HepG2 (cell line): Measurements from ENCODE around the gene RNF6. TPM values are rescaled to one million over a fixed set of nuclear protein-coding genes. Genes with fewer than 3 reads are reported as not detected.

Source experiments
- AGO1 ChIP-seq: fragments of 200-400 bp; formaldehyde crosslinking; IDR thresholded peaks from 2 replicates; pipeline ENCODE4 v1.6.1; 2017; ENCODE audit warnings: mild to moderate bottlenecking, low read depth, low read length, moderate library complexity; ENCODE audit not compliant: poor library complexity, severe bottlenecking
- DNMT1 ChIP-seq: sonication (generic); formaldehyde crosslinking; IDR thresholded peaks from 2 replicates; pipeline ENCODE4 v1.5.1; 2020; ENCODE audit warnings: mild to moderate bottlenecking, missing genetic modification reagents
- KDM3A ChIP-seq: IDR thresholded peaks from 2 replicates; pipeline ENCODE4 v1.6.1; 2018; ENCODE audit warnings: low read depth, missing compliant biosample characterization
- RELA ChIP-seq: sonication (generic); formaldehyde crosslinking; IDR thresholded peaks from 2 replicates; pipeline ENCODE4 v1.4.0; 2020; ENCODE audit warnings: missing genetic modification reagents
- TARDBP ChIP-seq: sonication (generic); formaldehyde crosslinking; IDR thresholded peaks from 2 replicates; pipeline ENCODE4 v1.8.0; 2022; ENCODE audit warnings: mild to moderate bottlenecking, missing genetic modification reagents
- TMF1 ChIP-seq: sonication (generic); formaldehyde crosslinking; IDR thresholded peaks from 2 replicates; pipeline ENCODE4 v1.8.1; 2022; ENCODE audit warnings: low read depth, missing genetic modification reagents
- TP53 ChIP-seq: sonication (generic); formaldehyde crosslinking; conservative IDR thresholded peaks from 2 replicates; pipeline ENCODE4 v1.4.0; 2020; ENCODE audit warnings: missing genetic modification reagents
- ZNF350 ChIP-seq: sonication (generic); formaldehyde crosslinking; IDR thresholded peaks from 2 replicates; pipeline ENCODE4 v1.4.0; 2020; ENCODE audit warnings: mild to moderate bottlenecking, low read depth, missing genetic modification reagents, borderline replicate concordance
- ZNF615 ChIP-seq: sonication (generic); formaldehyde crosslinking; IDR thresholded peaks from 2 replicates; pipeline ENCODE4 v1.5.0; 2020; ENCODE audit warnings: mild to moderate bottlenecking, missing genetic modification reagents, borderline replicate concordance
- ZNF720 ChIP-seq: sonication (generic); formaldehyde crosslinking; IDR thresholded peaks from 2 replicates; pipeline ENCODE4 v1.4.0; 2020; ENCODE audit warnings: missing genetic modification reagents
- polyA plus RNA-seq, 8 experiments: library from polyadenylated mRNA; depleted of rRNA in 3 of 8; stranded (reverse) in 7 of 8; unstranded in 1 of 8; fragments of >200 nt; fragmentation: Illumina TruSeq in 4 of 8; extraction: Trizol in 4 of 8; gene quantifications; 2 replicates each; pipeline versions ENCODE4 v1.2.1 to v1.2.3, GENCODE V29; 2011 to 2016; ENCODE audit warnings: low read depth in 4 of 8, missing spikeins in 1 of 8, mixed read lengths in 1 of 8; ENCODE audit not compliant: insufficient read depth in 1 of 8
- total RNA-seq, 5 experiments: library from RNA; depleted of rRNA; stranded (reverse); fragments of >200 nt; fragmentation: Illumina TruSeq; extraction: Trizol; gene quantifications; 2 replicates each; pipeline ENCODE4 v1.2.3, GENCODE V29; 2016; ENCODE audit warnings: low read depth in 1 of 5
- TF ChIP-seq, protein P1 (sequence below): IDR thresholded peaks from 2 replicates; pipeline ENCODE4 v1.6.1; 2016; ENCODE audit warnings: control low read depth
- TF ChIP-seq, protein P2 (sequence below): IDR thresholded peaks from 2 replicates; pipeline ENCODE4 v1.6.1; 2016; ENCODE audit warnings: missing genetic modification reagents, missing compliant biosample characterization
- TF ChIP-seq, protein P3 (sequence below): sonication (generic); formaldehyde crosslinking; IDR thresholded peaks from 2 replicates; pipeline ENCODE4 v1.4.0; 2020; ENCODE audit warnings: missing genetic modification reagents, borderline replicate concordance
- TF ChIP-seq, protein P4 (sequence below): IDR thresholded peaks from 2 replicates; pipeline ENCODE4 v1.6.1; 2016; ENCODE audit warnings: low read depth, missing genetic modification reagents, missing compliant biosample characterization
- TF ChIP-seq, protein P5 (sequence below): sonication (generic); formaldehyde crosslinking; IDR thresholded peaks from 2 replicates; pipeline ENCODE4 v1.4.0; 2020; ENCODE audit warnings: missing genetic modification reagents, borderline replicate concordance
- TF ChIP-seq, protein P6 (sequence below): sonication (generic); formaldehyde crosslinking; IDR thresholded peaks from 2 replicates; pipeline ENCODE4 v1.4.0; 2020; ENCODE audit warnings: mild to moderate bottlenecking, missing genetic modification reagents

The RNF6 gene
- total and polyA plus RNA-seq, 2 of the 13 experiments (the other 11 are each of a cell fraction or from before 2014, with no cell fraction given) = 14.6 to 36.8 TPM

DNA sequence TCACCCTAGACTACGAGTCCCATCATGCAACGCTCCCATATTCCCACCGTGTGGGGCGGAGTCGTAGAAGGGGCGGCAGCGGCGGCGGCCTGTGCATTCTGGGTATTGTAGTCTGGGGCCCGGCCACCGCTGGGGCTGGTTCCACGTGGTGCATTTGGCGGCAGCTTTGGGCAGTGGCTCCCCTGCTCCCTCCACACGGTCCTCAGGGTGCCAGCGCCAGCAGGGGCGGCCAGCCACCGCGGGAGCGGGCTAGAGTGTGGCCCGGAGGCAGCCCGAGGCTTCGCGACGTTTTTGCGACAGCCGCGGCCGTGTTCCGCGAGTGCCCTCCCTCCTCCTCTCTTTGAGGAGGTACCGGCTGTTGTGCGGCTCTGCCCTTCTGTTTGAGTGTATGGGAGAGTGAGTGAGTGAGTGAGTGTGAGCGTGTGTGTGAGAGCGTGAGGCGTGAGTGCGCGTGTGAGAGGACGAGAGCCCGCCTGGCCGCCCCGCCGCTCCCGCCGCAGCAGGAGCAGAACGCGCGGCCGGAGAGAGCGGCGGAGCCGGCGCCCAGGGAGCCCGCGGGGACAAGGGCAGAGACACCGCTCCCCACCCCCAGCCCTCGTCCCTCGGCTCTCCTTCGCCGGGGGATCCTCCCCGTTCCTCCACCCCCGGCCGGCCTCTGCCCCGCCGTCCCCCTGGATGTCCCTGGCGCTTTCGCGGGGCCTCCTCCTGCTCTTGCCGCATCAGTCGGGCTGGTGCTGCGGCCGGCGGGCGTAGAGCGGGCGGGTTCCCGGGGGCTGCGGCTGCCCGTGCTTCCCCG, 31.9 kb upstream of the RNF6 start, which contains the start of gene CDK8 (continued):
- TF ChIP-seq, protein P1, sequence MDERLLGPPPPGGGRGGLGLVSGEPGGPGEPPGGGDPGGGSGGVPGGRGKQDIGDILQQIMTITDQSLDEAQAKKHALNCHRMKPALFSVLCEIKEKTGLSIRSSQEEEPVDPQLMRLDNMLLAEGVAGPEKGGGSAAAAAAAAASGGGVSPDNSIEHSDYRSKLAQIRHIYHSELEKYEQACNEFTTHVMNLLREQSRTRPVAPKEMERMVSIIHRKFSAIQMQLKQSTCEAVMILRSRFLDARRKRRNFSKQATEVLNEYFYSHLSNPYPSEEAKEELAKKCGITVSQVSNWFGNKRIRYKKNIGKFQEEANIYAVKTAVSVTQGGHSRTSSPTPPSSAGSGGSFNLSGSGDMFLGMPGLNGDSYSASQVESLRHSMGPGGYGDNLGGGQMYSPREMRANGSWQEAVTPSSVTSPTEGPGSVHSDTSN (CRISPR knock-in tag) = no peak
- TF ChIP-seq TMF1 (no peak), ZNF720 (CRISPR knock-in tag) (no peak), KDM3A (no peak), ZNF615 (CRISPR knock-in tag) (no peak), AGO1 (no peak), ZNF350 (CRISPR knock-in tag) (peak; percentile 84), DNMT1 (CRISPR knock-in tag) (peak; percentile 33; the same call in 1 of the 2 replicates), TP53 (CRISPR knock-in tag) (no peak), RELA (no peak), TARDBP (CRISPR knock-in tag) (no peak)
- TF ChIP-seq, protein P2, sequence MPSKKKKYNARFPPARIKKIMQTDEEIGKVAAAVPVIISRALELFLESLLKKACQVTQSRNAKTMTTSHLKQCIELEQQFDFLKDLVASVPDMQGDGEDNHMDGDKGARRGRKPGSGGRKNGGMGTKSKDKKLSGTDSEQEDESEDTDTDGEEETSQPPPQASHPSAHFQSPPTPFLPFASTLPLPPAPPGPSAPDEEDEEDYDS (CRISPR knock-in tag) = peak; percentile 65
- TF ChIP-seq, protein P3, sequence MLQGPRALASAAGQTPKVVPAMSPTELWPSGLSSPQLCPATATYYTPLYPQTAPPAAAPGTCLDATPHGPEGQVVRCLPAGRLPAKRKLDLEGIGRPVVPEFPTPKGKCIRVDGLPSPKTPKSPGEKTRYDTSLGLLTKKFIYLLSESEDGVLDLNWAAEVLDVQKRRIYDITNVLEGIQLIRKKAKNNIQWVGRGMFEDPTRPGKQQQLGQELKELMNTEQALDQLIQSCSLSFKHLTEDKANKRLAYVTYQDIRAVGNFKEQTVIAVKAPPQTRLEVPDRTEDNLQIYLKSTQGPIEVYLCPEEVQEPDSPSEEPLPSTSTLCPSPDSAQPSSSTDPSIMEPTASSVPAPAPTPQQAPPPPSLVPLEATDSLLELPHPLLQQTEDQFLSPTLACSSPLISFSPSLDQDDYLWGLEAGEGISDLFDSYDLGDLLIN = no peak
- TF ChIP-seq, protein P4, sequence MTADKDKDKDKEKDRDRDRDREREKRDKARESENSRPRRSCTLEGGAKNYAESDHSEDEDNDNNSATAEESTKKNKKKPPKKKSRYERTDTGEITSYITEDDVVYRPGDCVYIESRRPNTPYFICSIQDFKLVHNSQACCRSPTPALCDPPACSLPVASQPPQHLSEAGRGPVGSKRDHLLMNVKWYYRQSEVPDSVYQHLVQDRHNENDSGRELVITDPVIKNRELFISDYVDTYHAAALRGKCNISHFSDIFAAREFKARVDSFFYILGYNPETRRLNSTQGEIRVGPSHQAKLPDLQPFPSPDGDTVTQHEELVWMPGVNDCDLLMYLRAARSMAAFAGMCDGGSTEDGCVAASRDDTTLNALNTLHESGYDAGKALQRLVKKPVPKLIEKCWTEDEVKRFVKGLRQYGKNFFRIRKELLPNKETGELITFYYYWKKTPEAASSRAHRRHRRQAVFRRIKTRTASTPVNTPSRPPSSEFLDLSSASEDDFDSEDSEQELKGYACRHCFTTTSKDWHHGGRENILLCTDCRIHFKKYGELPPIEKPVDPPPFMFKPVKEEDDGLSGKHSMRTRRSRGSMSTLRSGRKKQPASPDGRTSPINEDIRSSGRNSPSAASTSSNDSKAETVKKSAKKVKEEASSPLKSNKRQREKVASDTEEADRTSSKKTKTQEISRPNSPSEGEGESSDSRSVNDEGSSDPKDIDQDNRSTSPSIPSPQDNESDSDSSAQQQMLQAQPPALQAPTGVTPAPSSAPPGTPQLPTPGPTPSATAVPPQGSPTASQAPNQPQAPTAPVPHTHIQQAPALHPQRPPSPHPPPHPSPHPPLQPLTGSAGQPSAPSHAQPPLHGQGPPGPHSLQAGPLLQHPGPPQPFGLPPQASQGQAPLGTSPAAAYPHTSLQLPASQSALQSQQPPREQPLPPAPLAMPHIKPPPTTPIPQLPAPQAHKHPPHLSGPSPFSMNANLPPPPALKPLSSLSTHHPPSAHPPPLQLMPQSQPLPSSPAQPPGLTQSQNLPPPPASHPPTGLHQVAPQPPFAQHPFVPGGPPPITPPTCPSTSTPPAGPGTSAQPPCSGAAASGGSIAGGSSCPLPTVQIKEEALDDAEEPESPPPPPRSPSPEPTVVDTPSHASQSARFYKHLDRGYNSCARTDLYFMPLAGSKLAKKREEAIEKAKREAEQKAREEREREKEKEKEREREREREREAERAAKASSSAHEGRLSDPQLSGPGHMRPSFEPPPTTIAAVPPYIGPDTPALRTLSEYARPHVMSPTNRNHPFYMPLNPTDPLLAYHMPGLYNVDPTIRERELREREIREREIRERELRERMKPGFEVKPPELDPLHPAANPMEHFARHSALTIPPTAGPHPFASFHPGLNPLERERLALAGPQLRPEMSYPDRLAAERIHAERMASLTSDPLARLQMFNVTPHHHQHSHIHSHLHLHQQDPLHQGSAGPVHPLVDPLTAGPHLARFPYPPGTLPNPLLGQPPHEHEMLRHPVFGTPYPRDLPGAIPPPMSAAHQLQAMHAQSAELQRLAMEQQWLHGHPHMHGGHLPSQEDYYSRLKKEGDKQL = no peak
- TF ChIP-seq, protein P5, sequence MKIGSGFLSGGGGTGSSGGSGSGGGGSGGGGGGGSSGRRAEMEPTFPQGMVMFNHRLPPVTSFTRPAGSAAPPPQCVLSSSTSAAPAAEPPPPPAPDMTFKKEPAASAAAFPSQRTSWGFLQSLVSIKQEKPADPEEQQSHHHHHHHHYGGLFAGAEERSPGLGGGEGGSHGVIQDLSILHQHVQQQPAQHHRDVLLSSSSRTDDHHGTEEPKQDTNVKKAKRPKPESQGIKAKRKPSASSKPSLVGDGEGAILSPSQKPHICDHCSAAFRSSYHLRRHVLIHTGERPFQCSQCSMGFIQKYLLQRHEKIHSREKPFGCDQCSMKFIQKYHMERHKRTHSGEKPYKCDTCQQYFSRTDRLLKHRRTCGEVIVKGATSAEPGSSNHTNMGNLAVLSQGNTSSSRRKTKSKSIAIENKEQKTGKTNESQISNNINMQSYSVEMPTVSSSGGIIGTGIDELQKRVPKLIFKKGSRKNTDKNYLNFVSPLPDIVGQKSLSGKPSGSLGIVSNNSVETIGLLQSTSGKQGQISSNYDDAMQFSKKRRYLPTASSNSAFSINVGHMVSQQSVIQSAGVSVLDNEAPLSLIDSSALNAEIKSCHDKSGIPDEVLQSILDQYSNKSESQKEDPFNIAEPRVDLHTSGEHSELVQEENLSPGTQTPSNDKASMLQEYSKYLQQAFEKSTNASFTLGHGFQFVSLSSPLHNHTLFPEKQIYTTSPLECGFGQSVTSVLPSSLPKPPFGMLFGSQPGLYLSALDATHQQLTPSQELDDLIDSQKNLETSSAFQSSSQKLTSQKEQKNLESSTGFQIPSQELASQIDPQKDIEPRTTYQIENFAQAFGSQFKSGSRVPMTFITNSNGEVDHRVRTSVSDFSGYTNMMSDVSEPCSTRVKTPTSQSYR (CRISPR knock-in tag) = no peak; the same call in 1 of the 2 replicates
- TF ChIP-seq, protein P6, sequence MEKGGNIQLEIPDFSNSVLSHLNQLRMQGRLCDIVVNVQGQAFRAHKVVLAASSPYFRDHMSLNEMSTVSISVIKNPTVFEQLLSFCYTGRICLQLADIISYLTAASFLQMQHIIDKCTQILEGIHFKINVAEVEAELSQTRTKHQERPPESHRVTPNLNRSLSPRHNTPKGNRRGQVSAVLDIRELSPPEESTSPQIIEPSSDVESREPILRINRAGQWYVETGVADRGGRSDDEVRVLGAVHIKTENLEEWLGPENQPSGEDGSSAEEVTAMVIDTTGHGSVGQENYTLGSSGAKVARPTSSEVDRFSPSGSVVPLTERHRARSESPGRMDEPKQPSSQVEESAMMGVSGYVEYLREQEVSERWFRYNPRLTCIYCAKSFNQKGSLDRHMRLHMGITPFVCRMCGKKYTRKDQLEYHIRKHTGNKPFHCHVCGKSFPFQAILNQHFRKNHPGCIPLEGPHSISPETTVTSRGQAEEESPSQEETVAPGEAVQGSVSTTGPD (CRISPR knock-in tag) = no peak
